Nephron (organoid): ENCODE results near the gene KLK1.

Experiments
- H3K27ac Mint-ChIP-seq, 3 experiments: 2 replicates each; pipeline ENCODE4 v1.8.0; 2020; ENCODE audit warnings: mixed read lengths in 3 of 3, mild to moderate bottlenecking in 2 of 3, moderate library complexity in 1 of 3
- H3K27me3 Mint-ChIP-seq: 2 replicates; pipeline ENCODE4 v1.8.0; 2021; ENCODE audit warnings: low read depth, mild to moderate bottlenecking, moderate library complexity, mixed read lengths
- H3K36me3 Mint-ChIP-seq: 2 replicates; pipeline ENCODE4 v1.8.0; 2020; ENCODE audit warnings: low read depth, mixed read lengths
- H3K4me1 Mint-ChIP-seq: 2 replicates; pipeline ENCODE4 v1.8.0; 2020; ENCODE audit warnings: mixed read lengths
- H3K4me3 Mint-ChIP-seq, 3 experiments: 2 replicates each; pipeline ENCODE4 v1.8.0; 2020; ENCODE audit warnings: mild to moderate bottlenecking in 3 of 3, mixed read lengths in 3 of 3, moderate library complexity in 2 of 3
- H3K9me3 Mint-ChIP-seq: 2 replicates; pipeline ENCODE4 v1.8.0; 2020; ENCODE audit warnings: mixed read lengths
- CTCF ChIP-seq, 3 experiments: fragments of 200-600 bp; sonication (generic); IDR thresholded peaks; one replicate each; pipeline ENCODE4 v1.5.0; 2021; ENCODE audit warnings: antibody characterized with exemption in 3 of 3; ENCODE audit not compliant: unreplicated experiment in 3 of 3

KLK1 gene

GRCh38 chr19:50850738-50851137, 27.2 kb upstream of the KLK1 start:
- Mint-ChIP-seq H3K36me3 (no peaks in the 10 kb centered on the region), H3K9me3 (no peaks in the 10 kb centered on the region), H3K4me3 (no peak overlapping the region), H3K4me1 (no peaks in the 10 kb centered on the region), H3K27ac (no peak overlapping the region), H3K27me3 (peaks cover 40% of the 10 kb centered on the region)
- TF ChIP-seq CTCF (IDR thresholded peaks at IDR 0.05; ENCODE audit: unreplicated experiment in 3 of 3): no peak

GRCh38 chr19:50844296-50844935, 20.8 kb upstream of the KLK1 start:
- Mint-ChIP-seq H3K27ac (no peak overlapping the region), H3K27me3 (peaks cover 49% of the 10 kb centered on the region), H3K4me1 (no peaks in the 10 kb centered on the region), H3K9me3 (peaks cover 21% of the 10 kb centered on the region), H3K36me3 (no peaks in the 10 kb centered on the region), H3K4me3 (no peak overlapping the region)
- TF ChIP-seq CTCF (IDR thresholded peaks at IDR 0.05; ENCODE audit: unreplicated experiment in 3 of 3): no peak

GRCh38 chr19:50843701-50844221, 20.2 kb upstream of the KLK1 start:
- TF ChIP-seq CTCF (IDR thresholded peaks at IDR 0.05; ENCODE audit: unreplicated experiment in 3 of 3): no peak
- Mint-ChIP-seq H3K9me3 (peaks cover 21% of the 10 kb centered on the region), H3K4me3 (no peak overlapping the region)

GRCh38 chr19:50843205-50843604, 19.6 kb upstream of the KLK1 start:
- no peak for TF ChIP-seq CTCF (IDR thresholded peaks at IDR 0.05; ENCODE audit: unreplicated experiment in 3 of 3)

More at GRCh38 chr19:50843701-50844221, 20.2 kb upstream of the KLK1 start:
- H3K27me3 Mint-ChIP-seq: peaks cover 49% of the 10 kb centered on the region
- no peaks in the 10 kb centered on the region for H3K36me3 Mint-ChIP-seq
- no peaks in the 10 kb centered on the region for H3K4me1 Mint-ChIP-seq
- no peak overlapping the region for H3K27ac Mint-ChIP-seq

GRCh38 chr19:50842130-50842529, 18.5 kb upstream of the KLK1 start:
- Mint-ChIP-seq H3K36me3 (no peaks in the 10 kb centered on the region), H3K27me3 (peaks cover 61% of the 10 kb centered on the region), H3K4me1 (no peaks in the 10 kb centered on the region), H3K27ac (no peak overlapping the region), H3K4me3 (no peak overlapping the region), H3K9me3 (peaks cover 21% of the 10 kb centered on the region)
- TF ChIP-seq CTCF (IDR thresholded peaks at IDR 0.05; ENCODE audit: unreplicated experiment in 3 of 3): no peak

More at GRCh38 chr19:50843205-50843604, 19.6 kb upstream of the KLK1 start:
- Mint-ChIP-seq H3K36me3 (no peaks in the 10 kb centered on the region), H3K9me3 (peaks cover 21% of the 10 kb centered on the region), H3K27ac (no peak overlapping the region), H3K4me3 (no peak overlapping the region), H3K4me1 (no peaks in the 10 kb centered on the region), H3K27me3 (peaks cover 51% of the 10 kb centered on the region)
